SJCRH30 (cell line): Measurements from ENCODE around the gene GET3. TPM values are rescaled to one million over a fixed set of nuclear protein-coding genes. Genes with fewer than 3 reads are reported as not detected.
A peak's percentile ranks its signal among the peaks of the same experiment; 100 is the strongest.

Source experiments
- DNase-seq, 2 experiments: peaks; one replicate each; pipeline ENCODE4 v3.0.0-alpha.2; 2015 to 2020
- H3K27ac ChIP-seq: fragments of 250-450 bp; sonication (Bioruptor Pico); 2 replicates; pipeline ENCODE4 v1.5.1; 2020; ENCODE audit warnings: mild to moderate bottlenecking, moderate library complexity
- H3K27me3 ChIP-seq: fragments of 250-450 bp; sonication (Bioruptor Pico); 2 replicates; pipeline ENCODE4 v1.5.1; 2020; ENCODE audit warnings: mild to moderate bottlenecking, moderate library complexity
- H3K36me3 ChIP-seq: fragments of 250-450 bp; sonication (Bioruptor Pico); 2 replicates; pipeline ENCODE4 v1.5.1; 2020; ENCODE audit warnings: mild to moderate bottlenecking, moderate library complexity
- H3K4me1 ChIP-seq: fragments of 250-450 bp; sonication (Bioruptor Pico); 2 replicates; pipeline ENCODE4 v1.5.1; 2020; ENCODE audit warnings: mild to moderate bottlenecking, moderate library complexity
- H3K4me3 ChIP-seq: fragments of 250-450 bp; sonication (Bioruptor Pico); 2 replicates; pipeline ENCODE4 v1.5.1; 2020; ENCODE audit warnings: mild to moderate bottlenecking, moderate library complexity
- H3K9me3 ChIP-seq: fragments of 250-450 bp; sonication (Bioruptor Pico); replicated peaks from 2 replicates; pipeline ENCODE4 v1.5.1; 2020; ENCODE audit warnings: mild to moderate bottlenecking, moderate library complexity
- total RNA-seq: library from RNA; depleted of rRNA; stranded (reverse); fragments of >200 nt; shearing (Covaris generic); gene quantifications from 2 replicates; pipeline ENCODE4 v1.2.3, GENCODE V29; 2014

The GET3 gene
- total RNA-seq, 1 experiment from 2014 or later: 79.5 TPM

GRCh38 chr19:12774588-12775555, 37.6 kb downstream of the GET3 start, which contains the start of gene HOOK2:
Gene HOOK2 (minus strand): TSS chr19:12775552. CDS start chr19:12775449, 103 bp downstream.
- peaks cover 18% of the 10 kb centered on the region for H3K4me1 ChIP-seq

GRCh38 chr19:12777217-12778016, 40.1 kb downstream of the GET3 start:
- Histone ChIP-seq H3K4me3 (peak overlapping the region; percentile 60), H3K9me3 (no peaks in the 10 kb centered on the region), H3K27ac (peak overlapping the region; percentile 96), H3K27me3 (no peaks in the 10 kb centered on the region), H3K36me3 (no peaks in the 10 kb centered on the region), H3K4me1 (peaks cover 20% of the 10 kb centered on the region)
- DNase-seq: peak; percentile 91 to 94

More at GRCh38 chr19:12774588-12775555, 37.6 kb downstream of the GET3 start, which contains the start of gene HOOK2:
- H3K9me3 ChIP-seq: no peaks in the 10 kb centered on the region
- H3K27me3 ChIP-seq: no peaks in the 10 kb centered on the region
- no peaks in the 10 kb centered on the region for H3K36me3 ChIP-seq
- H3K27ac ChIP-seq: peak within 1 kb of the TSS; percentile 17; the same call in 1 of the 2 replicates
- DNase-seq: no peak
- peak within 1 kb of the TSS; percentile 64 for H3K4me3 ChIP-seq

- Histone ChIP-seq H3K36me3 (no peaks in the 10 kb centered on the region), H3K27ac (peak overlapping the region; percentile 96), H3K4me1 (peaks cover 20% of the 10 kb centered on the region), H3K4me3 (peak overlapping the region; percentile 60), H3K27me3 (no peaks in the 10 kb centered on the region), H3K9me3 (no peaks in the 10 kb centered on the region)
- DNase-seq: peak; percentile 94 to 96
Observed at GRCh38 chr19:12778017-12778904, 41.0 kb downstream of the GET3 start.

- DNase-seq: no peak
- Histone ChIP-seq H3K4me3 (peak overlapping the region; percentile 60), H3K4me1 (peaks cover 23% of the 10 kb centered on the region), H3K27ac (peak overlapping the region; percentile 96), H3K9me3 (no peaks in the 10 kb centered on the region), H3K27me3 (no peaks in the 10 kb centered on the region), H3K36me3 (no peaks in the 10 kb centered on the region)
Observed at GRCh38 chr19:12778905-12779161, 41.5 kb downstream of the GET3 start.

DNA sequence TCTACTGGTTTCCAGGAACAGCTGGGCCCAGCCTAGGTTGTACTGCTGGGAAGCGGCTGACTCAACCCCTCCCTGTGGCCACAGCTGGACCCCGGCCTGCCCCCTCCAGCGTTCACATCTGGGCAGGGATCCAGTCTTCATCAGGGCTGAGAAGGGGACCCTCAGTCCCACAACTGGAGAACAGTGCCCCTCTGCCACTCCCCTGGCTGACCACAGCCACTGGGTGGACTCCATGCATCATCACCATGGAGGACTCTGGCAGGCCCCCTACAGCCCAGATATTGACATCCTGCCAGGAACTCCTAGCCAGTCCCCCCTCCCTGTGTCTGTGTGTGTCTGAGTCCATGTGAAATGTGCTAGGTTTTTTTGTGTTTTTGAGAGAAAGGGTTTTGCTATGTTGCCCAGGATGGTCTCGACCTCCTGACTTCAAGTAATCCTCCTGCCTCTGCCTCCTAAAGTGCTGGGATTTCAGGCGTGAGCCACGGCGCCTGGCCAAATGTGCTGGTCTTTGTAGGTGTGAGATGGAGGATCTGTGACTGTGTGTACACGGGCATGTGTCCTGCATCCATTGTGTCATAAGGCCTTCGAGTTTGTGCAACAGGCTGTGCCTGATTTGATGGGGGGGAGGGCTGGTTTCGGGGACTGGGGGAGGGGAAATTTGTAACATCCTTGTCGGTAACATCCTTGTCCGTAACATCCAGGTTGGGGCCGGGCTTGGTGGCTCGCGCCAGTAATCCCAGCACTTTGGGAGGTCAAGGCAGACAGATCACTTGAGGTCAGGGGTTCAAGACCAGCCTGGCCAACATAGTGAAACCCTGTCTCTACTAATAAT, 42.1 kb downstream of the GET3 start:
- DNase-seq: peak; percentile 84 to 91
- Histone ChIP-seq H3K4me1 (peaks cover 26% of the 10 kb centered on the region), H3K36me3 (no peaks in the 10 kb centered on the region), H3K4me3 (peak overlapping the region; percentile 60), H3K9me3 (no peaks in the 10 kb centered on the region), H3K27ac (peak overlapping the region; percentile 96), H3K27me3 (no peaks in the 10 kb centered on the region)

DNA sequence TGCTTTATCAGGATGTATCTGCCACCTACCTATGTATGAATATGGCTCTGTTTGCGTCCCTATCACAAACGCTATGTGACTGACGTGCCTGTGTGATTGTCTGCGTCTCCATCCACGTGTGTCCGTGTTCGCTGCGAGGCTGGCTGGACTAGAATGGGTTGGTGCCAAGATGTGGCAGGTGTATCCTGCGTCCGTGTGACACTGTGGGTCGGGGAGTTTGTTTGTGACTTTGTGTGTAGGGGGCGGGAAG, 44.8 kb downstream of the GET3 start:
- no peaks in the 10 kb centered on the region for H3K27me3 ChIP-seq
- no peak for DNase-seq
- H3K9me3 ChIP-seq: no peaks in the 10 kb centered on the region
- H3K4me1 ChIP-seq: peaks cover 43% of the 10 kb centered on the region
- no peak overlapping the region; the same call in 1 of the 2 replicates for H3K27ac ChIP-seq
- peak overlapping the region; percentile 56 for H3K4me3 ChIP-seq
- H3K36me3 ChIP-seq: no peaks in the 10 kb centered on the region

- Histone ChIP-seq H3K27ac (peak overlapping the region; percentile 79), H3K36me3 (no peaks in the 10 kb centered on the region), H3K27me3 (no peaks in the 10 kb centered on the region), H3K4me1 (peaks cover 43% of the 10 kb centered on the region), H3K4me3 (peak overlapping the region; percentile 56), H3K9me3 (no peaks in the 10 kb centered on the region)
- DNase-seq: peak; percentile 91 to 93
Observed at GRCh38 chr19:12782424-12783290, 45.4 kb downstream of the GET3 start.

- Histone ChIP-seq H3K4me3 (peak overlapping the region; percentile 56), H3K4me1 (peaks cover 48% of the 10 kb centered on the region), H3K36me3 (no peaks in the 10 kb centered on the region), H3K9me3 (no peaks in the 10 kb centered on the region), H3K27me3 (no peaks in the 10 kb centered on the region), H3K27ac (peak overlapping the region; percentile 79)
- peak; percentile 57 to 60 for DNase-seq
Observed at GRCh38 chr19:12783291-12783848, 46.1 kb downstream of the GET3 start.

- Histone ChIP-seq H3K9me3 (no peaks in the 10 kb centered on the region), H3K27ac (peak overlapping the region; percentile 79; the same call in 1 of the 2 replicates), H3K27me3 (no peaks in the 10 kb centered on the region), H3K4me3 (peak overlapping the region; percentile 56; the same call in 1 of the 2 replicates), H3K36me3 (no peaks in the 10 kb centered on the region), H3K4me1 (peaks cover 49% of the 10 kb centered on the region)
- peak in 1 of 2 experiments; percentile 37 for DNase-seq
Observed at GRCh38 chr19:12783849-12784393, 46.6 kb downstream of the GET3 start.

- Histone ChIP-seq H3K4me3 (no peak overlapping the region), H3K36me3 (no peaks in the 10 kb centered on the region), H3K9me3 (no peaks in the 10 kb centered on the region), H3K27ac (peak overlapping the region; percentile 79; the same call in 1 of the 2 replicates), H3K4me1 (peaks cover 47% of the 10 kb centered on the region), H3K27me3 (no peaks in the 10 kb centered on the region)
- peak in 1 of 2 experiments; percentile 30 for DNase-seq
Observed at GRCh38 chr19:12784394-12784870, 47.1 kb downstream of the GET3 start.

GRCh38 chr19:12784871-12785430, 47.7 kb downstream of the GET3 start:
- Histone ChIP-seq H3K4me1 (peaks cover 43% of the 10 kb centered on the region), H3K4me3 (no peak overlapping the region), H3K9me3 (no peaks in the 10 kb centered on the region), H3K36me3 (no peaks in the 10 kb centered on the region), H3K27ac (no peak overlapping the region; the same call in 1 of the 2 replicates), H3K27me3 (no peaks in the 10 kb centered on the region)
- peak in 1 of 2 experiments; percentile 33 for DNase-seq

DNA sequence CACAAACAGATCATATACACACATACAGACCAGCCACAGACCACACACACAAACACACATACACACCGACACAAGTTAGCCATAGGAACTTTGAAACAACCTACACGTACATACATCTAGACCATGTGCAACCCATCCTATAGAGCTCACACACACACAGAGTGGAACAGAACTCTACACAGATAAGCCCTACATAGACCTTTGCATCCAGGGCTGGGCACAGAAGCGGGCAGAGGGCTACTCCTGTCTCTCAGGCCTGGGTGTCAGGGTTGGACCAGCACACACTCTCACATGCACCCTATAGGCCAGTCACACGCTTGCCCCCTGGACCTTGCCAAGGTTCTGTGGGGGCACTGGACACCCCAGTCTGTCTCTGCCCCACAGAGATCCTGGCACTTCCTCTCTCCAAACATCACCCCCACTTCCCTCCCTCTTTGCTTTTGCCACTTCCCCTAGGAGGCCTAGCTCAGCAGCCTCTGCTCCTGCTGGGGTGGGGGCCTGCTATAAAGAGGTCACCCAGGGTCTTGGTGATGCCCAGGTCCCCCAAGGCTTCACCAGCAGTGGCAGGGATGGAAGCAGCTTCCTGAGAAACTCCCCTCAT, 48.2 kb downstream of the GET3 start:
- DNase-seq: no peak
- Histone ChIP-seq H3K4me3 (no peak overlapping the region), H3K27me3 (no peaks in the 10 kb centered on the region), H3K9me3 (no peaks in the 10 kb centered on the region), H3K36me3 (no peaks in the 10 kb centered on the region), H3K4me1 (peaks cover 46% of the 10 kb centered on the region), H3K27ac (no peak overlapping the region)
